ENCODE data around the gene TARDBP. TPM values are rescaled to one million over a fixed set of nuclear protein-coding genes. Genes with fewer than 3 reads are reported as not detected.

Gene TARDBP
- polyA plus RNA-seq, 3 donors: 49.4 to 79.5 (median 61.4) TPM

DNA sequence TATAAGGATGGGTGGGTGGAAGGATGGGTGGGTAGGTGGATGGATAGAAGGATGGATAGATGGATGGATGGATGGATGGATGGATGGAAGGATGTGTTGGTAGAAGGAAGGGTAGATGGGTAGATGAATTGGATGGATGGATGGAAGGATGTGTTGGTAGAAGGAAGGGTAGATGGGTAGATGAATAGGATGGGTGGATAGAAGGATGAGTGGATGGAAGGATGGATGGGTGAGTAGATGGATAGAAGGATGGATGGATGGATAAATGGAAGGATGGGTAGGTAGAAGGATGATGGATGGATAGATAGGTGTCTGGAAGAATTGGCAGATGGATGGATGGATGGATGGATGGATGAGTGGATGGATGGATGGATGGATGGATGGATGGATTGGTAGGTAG is 28.6 kb downstream of the TARDBP start:
- H2AFZ ChIP-seq (ENCODE audit: insufficient read depth, low read depth, low read length, poor library complexity, severe bottlenecking): no peak overlapping the region
- H3K9me3 ChIP-seq (replicated peaks in 1 of 2; ENCODE audit: control insufficient read depth in 1 of 2, insufficient read depth in 1 of 2, low read length in 2 of 2): no peaks in the 10 kb centered on the region
- no peak overlapping the region for H3K27ac Mint-ChIP-seq
- H4K20me1 ChIP-seq (ENCODE audit: insufficient read depth, low read length): no peaks in the 10 kb centered on the region
- no peak overlapping the region for H3K27ac ChIP-seq (ENCODE audit: low read depth in 1 of 2, low read length in 2 of 2)
- H3K4me3 ChIP-seq (replicated peaks in 1 of 3; ENCODE audit: low read depth in 2 of 3, low read length in 3 of 3): no peak overlapping the region
- H3K4me1 ChIP-seq (ENCODE audit: control insufficient read depth in 1 of 2, insufficient read depth in 2 of 2, low read length in 2 of 2): no peaks in the 10 kb centered on the region
- no peaks in the 10 kb centered on the region for H3K36me3 ChIP-seq (replicated peaks in 1 of 2; ENCODE audit: control insufficient read depth in 1 of 2, insufficient read depth in 2 of 2, low read length in 2 of 2)
- no peaks in the 10 kb centered on the region for H3K4me1 Mint-ChIP-seq
- no peaks in the 10 kb centered on the region for H3K79me2 ChIP-seq (ENCODE audit: insufficient read depth, low read length)
- no peaks in the 10 kb centered on the region for H3K36me3 Mint-ChIP-seq
- no peak overlapping the region for H3K9ac ChIP-seq (ENCODE audit: insufficient read depth, low read length, poor library complexity, severe bottlenecking)
- peaks cover 0 to 1% (median 0%) of the 10 kb centered on the region in 3 donors for H3K27me3 Mint-ChIP-seq (ENCODE audit: low read depth in 3 of 3)
- intact Hi-C loops (cut with micrococcal nuclease): no loop called here
- H3K9me3 Mint-ChIP-seq: no peaks in the 10 kb centered on the region
- H3K27me3 ChIP-seq (ENCODE audit: control insufficient read depth in 2 of 2, insufficient read depth in 2 of 2, low read length in 2 of 2): peaks cover 0 to 2% of the 10 kb centered on the region in 2 donors
- no peak overlapping the region for H3K4me3 Mint-ChIP-seq
- H3K4me2 ChIP-seq (replicated peaks; ENCODE audit: extremely low read depth, low read length, poor library complexity, severe bottlenecking): no peak overlapping the region
- no peak for TF ChIP-seq CTCF (IDR thresholded peaks at IDR 0.05)
- DNase-seq: no peak

DNA sequence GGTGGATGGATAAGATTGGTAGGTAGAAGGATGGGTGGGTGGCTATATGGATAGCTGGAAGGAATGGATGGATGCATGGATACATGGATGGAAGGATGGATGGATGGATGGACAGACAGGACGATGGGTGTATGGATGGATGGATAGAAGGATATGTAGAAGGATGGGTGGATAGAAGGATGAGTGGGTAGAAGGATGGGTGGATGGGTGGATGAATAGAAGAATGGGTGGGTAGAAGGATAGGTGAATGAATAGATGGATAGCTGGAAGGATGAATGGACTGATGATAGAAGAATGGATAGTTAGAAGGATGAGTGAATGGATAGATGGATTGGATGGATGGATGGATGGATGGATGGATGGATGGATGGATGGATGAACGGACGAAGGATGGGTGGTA is 29.6 kb downstream of the TARDBP start:
- no peak for DNase-seq
- no peak for TF ChIP-seq CTCF (IDR thresholded peaks at IDR 0.05)
- no peaks in the 10 kb centered on the region for H3K4me1 ChIP-seq (ENCODE audit: control insufficient read depth in 1 of 2, insufficient read depth in 2 of 2, low read length in 2 of 2)
- no peaks in the 10 kb centered on the region for H3K9me3 Mint-ChIP-seq
- H3K36me3 Mint-ChIP-seq: no peaks in the 10 kb centered on the region
- 91% methylated on average over 3 of the region's 3 CpGs for WGBS (ENCODE audit: insufficient coverage)
- H3K4me3 Mint-ChIP-seq: no peak overlapping the region
- no peak overlapping the region for H3K27ac Mint-ChIP-seq
- no peaks in the 10 kb centered on the region for H3K36me3 ChIP-seq (replicated peaks in 1 of 2; ENCODE audit: control insufficient read depth in 1 of 2, insufficient read depth in 2 of 2, low read length in 2 of 2)
- H3K27me3 ChIP-seq (ENCODE audit: control insufficient read depth in 2 of 2, insufficient read depth in 2 of 2, low read length in 2 of 2): peaks cover 0 to 2% of the 10 kb centered on the region in 2 donors
- no peak overlapping the region for H2AFZ ChIP-seq (ENCODE audit: insufficient read depth, low read depth, low read length, poor library complexity, severe bottlenecking)
- intact Hi-C loops (cut with micrococcal nuclease): no loop called here
- H3K9me3 ChIP-seq (replicated peaks in 1 of 2; ENCODE audit: control insufficient read depth in 1 of 2, insufficient read depth in 1 of 2, low read length in 2 of 2): no peaks in the 10 kb centered on the region
- no peaks in the 10 kb centered on the region for H3K79me2 ChIP-seq (ENCODE audit: insufficient read depth, low read length)
- H3K4me2 ChIP-seq (replicated peaks; ENCODE audit: extremely low read depth, low read length, poor library complexity, severe bottlenecking): no peak overlapping the region
- H3K4me1 Mint-ChIP-seq: no peaks in the 10 kb centered on the region
- H3K9ac ChIP-seq (ENCODE audit: insufficient read depth, low read length, poor library complexity, severe bottlenecking): no peak overlapping the region
- H3K27me3 Mint-ChIP-seq (ENCODE audit: low read depth in 3 of 3): peaks cover 0 to 1% (median 0%) of the 10 kb centered on the region in 3 donors
- no peak overlapping the region for H3K27ac ChIP-seq (ENCODE audit: low read depth in 1 of 2, low read length in 2 of 2)
- no peaks in the 10 kb centered on the region for H4K20me1 ChIP-seq (ENCODE audit: insufficient read depth, low read length)
- no peak overlapping the region for H3K4me3 ChIP-seq (replicated peaks in 1 of 3; ENCODE audit: low read depth in 2 of 3, low read length in 3 of 3)

Data from CD14-positive monocyte (primary cell).